CD4-positive, alpha-beta T cell (primary cell): ENCODE measurements around the gene ARHGEF3. TPM values are rescaled to one million over a fixed set of nuclear protein-coding genes. Genes with fewer than 3 reads are reported as not detected.
A peak's percentile ranks its signal among the peaks of the same experiment; 100 is the strongest.

ENCODE experiments used
- ATAC-seq: fragments of 200-7000 bp; cut with Tn5 transposase; one replicate; pipeline ENCODE4 v1.10.0; 2022; ENCODE audit warnings: mild to moderate bottlenecking; ENCODE audit not compliant: poor library complexity
- CTCF ChIA-PET: fragments of 350-600 bp; sonication (Branson Sonifier 250); formaldehyde crosslinking; loops from one replicate; lab custom pipeline; 2021; ENCODE audit warnings: antibody characterized with exemption, inconsistent platforms; lab: Charles Lee
- POLR2A ChIA-PET: fragments of 350-600 bp; sonication (Branson Sonifier 250); formaldehyde crosslinking; loops from one replicate; lab custom pipeline; 2021; ENCODE audit warnings: antibody characterized with exemption, inconsistent platforms; lab: Charles Lee
- DNase-seq, 14 experiments: peaks; one replicate each; pipeline ENCODE4 v3.0.0-alpha.2; 2013 to 2020; ENCODE audit warnings: mixed read lengths in 2 of 14
- H3K27ac ChIP-seq, 2 donors: one replicate each; pipeline versions ENCODE4 v1.5.1 to v1.7.0; 2013; ENCODE audit warnings: low read length in 2 of 2, low read depth in 1 of 2, mild to moderate bottlenecking in 1 of 2
- H3K27me3 ChIP-seq, 2 experiments: 1 replicate in 1 of 2; 2 replicates in 1 of 2; pipeline versions ENCODE4 v1.6.1 to v1.7.0; 2013; ENCODE audit warnings: low read length in 2 of 2, control low read depth in 1 of 2, mild to moderate bottlenecking in 1 of 2, moderate library complexity in 1 of 2; ENCODE audit not compliant: insufficient read depth in 2 of 2, control insufficient read depth in 1 of 2
- H3K36me3 ChIP-seq: one replicate; pipeline ENCODE4 v1.6.1; 2013; ENCODE audit warnings: low read length, control low read depth; ENCODE audit not compliant: insufficient read depth
- H3K4me1 ChIP-seq: one replicate; pipeline ENCODE4 v1.6.1; 2013; ENCODE audit warnings: low read length, control low read depth; ENCODE audit not compliant: insufficient read depth
- H3K4me3 ChIP-seq: one replicate; pipeline ENCODE4 v1.5.1; 2013; ENCODE audit warnings: mild to moderate bottlenecking, low read length, moderate library complexity
- H3K9me3 ChIP-seq, 2 experiments: 1 replicate in 1 of 2; 2 replicates in 1 of 2; pipeline versions ENCODE4 v1.6.1 to v1.7.0; 2013; ENCODE audit warnings: low read length in 2 of 2, mild to moderate bottlenecking in 2 of 2, control low read depth in 1 of 2, moderate library complexity in 1 of 2; ENCODE audit not compliant: control insufficient read depth in 1 of 2, insufficient read depth in 1 of 2
- H3K27ac Mint-ChIP-seq: one replicate; pipeline ENCODE4 v1.8.0; 2020; ENCODE audit warnings: mixed read lengths
- H3K27me3 Mint-ChIP-seq: one replicate; pipeline ENCODE4 v1.8.0; 2021; ENCODE audit warnings: mixed read lengths
- H3K36me3 Mint-ChIP-seq: one replicate; pipeline ENCODE4 v1.8.0; 2021; ENCODE audit warnings: low read depth, mixed read lengths
- H3K4me1 Mint-ChIP-seq: one replicate; pipeline ENCODE4 v1.8.0; 2021; ENCODE audit warnings: low read depth, mixed read lengths
- H3K4me3 Mint-ChIP-seq: one replicate; pipeline ENCODE4 v1.8.0; 2020; ENCODE audit warnings: mild to moderate bottlenecking, mixed read lengths
- H3K9me3 Mint-ChIP-seq: one replicate; pipeline ENCODE4 v1.8.0; 2020; ENCODE audit warnings: mixed read lengths
- CTCF ChIP-seq: fragments of 200-600 bp; IDR thresholded peaks from one replicate; pipeline ENCODE4 v1.8.0; 2022; ENCODE audit warnings: antibody characterized with exemption, mild to moderate bottlenecking
- intact Hi-C, 2 experiments: fragments of 100-400 bp; cut with DNase I in 1 of 2; cut with micrococcal nuclease in 1 of 2; formaldehyde crosslinking; loops; one replicate each; pipeline versions ENCODE4 v1.15.1 to v1.9.0; 2023 to 2025; cut with DNase I, micrococcal nuclease
- total RNA-seq, 174 experiments: library from RNA in 2 of 174; stranded (reverse) in 2 of 174; gene quantifications; one replicate each; pipeline ENCODE4 v1.2.3 and lab custom pipeline; 2021 to 2026

Gene ARHGEF3
- total RNA-seq, 2 experiments from 2014 or later, result 46.4 to 46.6 TPM

- H3K27ac Mint-ChIP-seq, result peak overlapping the region; percentile 88
- intact Hi-C loops, result loop anchor here in 1 of 2 experiments (1.0 to 10.0 kb wide), 2 partner anchors 12 to 233 kb away; partner anchors contain the start of gene CCDC66
- Histone ChIP-seq H3K36me3 (peaks cover 17% of the 10 kb centered on the region), H3K27me3 (no peaks in the 10 kb centered on the region), H3K27ac (peak overlapping the region; percentile 59 to 80), H3K4me3 (no peak overlapping the region), H3K9me3 (no peaks in the 10 kb centered on the region), H3K4me1 (peaks cover 94% of the 10 kb centered on the region)
- no peaks in the 10 kb centered on the region for H3K27me3 Mint-ChIP-seq
- peaks cover 32% of the 10 kb centered on the region for H3K36me3 Mint-ChIP-seq
- ATAC-seq (peak; percentile 64), DNase-seq (peak in 6 of 14 experiments; percentile 19 to 86 (median 52))
- TF ChIP-seq CTCF, result no peak
- H3K9me3 Mint-ChIP-seq, result no peaks in the 10 kb centered on the region
- H3K4me3 Mint-ChIP-seq, result peak overlapping the region; percentile 72
- CTCF ChIA-PET, result interaction anchor here (1.1 to 11.1 kb wide), 3 partner anchors 12 to 85 kb away, joined by 3 to 114 read pairs (median 4); partner anchors contain the start of gene ARHGEF3
- peaks cover 99% of the 10 kb centered on the region for H3K4me1 Mint-ChIP-seq
- POLR2A ChIA-PET, result interaction anchor here (1.1 to 11.7 kb wide), 7 partner anchors 9 to 105 kb away, joined by 3 to 251 read pairs (median 4); partner anchors contain the start of genes ARHGEF3 and TASOR
Observed at GRCh38 chr3:56787784-56788256, 13.9 kb downstream of the ARHGEF3 start.

- peak in 1 of 14 experiments; percentile 57 for DNase-seq
- Mint-ChIP-seq H3K4me1 (peaks cover 100% of the 10 kb centered on the region), H3K27ac (peak overlapping the region; percentile 88), H3K36me3 (peaks cover 32% of the 10 kb centered on the region), H3K4me3 (peak overlapping the region; percentile 56), H3K9me3 (no peaks in the 10 kb centered on the region), H3K27me3 (no peaks in the 10 kb centered on the region)
- Histone ChIP-seq H3K4me1 (peaks cover 94% of the 10 kb centered on the region), H3K27ac (peak overlapping the region; percentile 59 to 80), H3K4me3 (no peak overlapping the region), H3K36me3 (peaks cover 17% of the 10 kb centered on the region), H3K27me3 (no peaks in the 10 kb centered on the region), H3K9me3 (no peaks in the 10 kb centered on the region)
- CTCF ChIA-PET, result interaction anchor here (0.6 to 11.1 kb wide), 2 partner anchors 12 to 35 kb away, joined by 3 to 114 read pairs; partner anchors contain the start of gene ARHGEF3
- ATAC-seq, result peak; percentile 16
- POLR2A ChIA-PET, result interaction anchor here (1.1 to 11.7 kb wide), 6 partner anchors 8 to 105 kb away, joined by 3 to 251 read pairs (median 15); partner anchors contain the start of genes ARHGEF3 and TASOR
- intact Hi-C loops, result loop anchor here in 1 of 2 experiments (10.0 kb wide), 1 partner anchor 233 kb away; the partner anchor contains the start of gene CCDC66
- TF ChIP-seq CTCF, result no peak
Observed at GRCh38 chr3:56787258-56787775, 14.4 kb downstream of the ARHGEF3 start.

GRCh38 chr3:56785499-56785898 lies 16.2 kb downstream of the ARHGEF3 start:
- Mint-ChIP-seq H3K9me3 (no peaks in the 10 kb centered on the region), H3K4me1 (peaks cover 99% of the 10 kb centered on the region), H3K27me3 (no peaks in the 10 kb centered on the region), H3K4me3 (peak overlapping the region; percentile 66), H3K27ac (peak overlapping the region; percentile 88), H3K36me3 (peaks cover 39% of the 10 kb centered on the region)
- POLR2A ChIA-PET, result interaction anchor here (1.1 to 11.7 kb wide), 4 partner anchors 14 to 130 kb away, joined by 3 to 251 read pairs (median 26); partner anchors contain the start of genes ARHGEF3 and TASOR
- Histone ChIP-seq H3K27me3 (no peaks in the 10 kb centered on the region), H3K4me1 (peaks cover 92% of the 10 kb centered on the region), H3K27ac (peak overlapping the region; percentile 82 to 87), H3K36me3 (peaks cover 17% of the 10 kb centered on the region), H3K9me3 (no peaks in the 10 kb centered on the region), H3K4me3 (no peak overlapping the region)
- TF ChIP-seq CTCF, result no peak
- CTCF ChIA-PET, result interaction anchor here (11.1 kb wide), 1 partner anchor 14 kb away, joined by 114 read pairs; the partner anchor contains the start of gene ARHGEF3
- DNase-seq, result no peak
- ATAC-seq, result no peak
- intact Hi-C loops, result loop anchor here (2.0 to 10.0 kb wide), 2 partner anchors 15 to 231 kb away; partner anchors contain the start of genes ARHGEF3 (in 1 of the 2) and CCDC66 (in 1 of the 2)
